AG09319 (cell line): ENCODE results near the gene SNX2.

ENCODE experiments used
- DNase-seq: peaks from one replicate; pipeline ENCODE4 v3.0.0-alpha.2; 2010; ENCODE audit warnings: low read depth; ENCODE audit errors: extremely low read depth
- CTCF ChIP-seq: IDR thresholded peaks from 2 replicates; pipeline ENCODE4 v1.5.1; 2011; ENCODE audit warnings: low read depth, mild to moderate bottlenecking, inconsistent platforms, low read length, moderate library complexity

SNX2 gene

GRCh38 chr5:122858451-122858850 is 83.6 kb downstream of the SNX2 start:
- TF ChIP-seq CTCF = no peak
- DNase-seq = no peak

DNA sequence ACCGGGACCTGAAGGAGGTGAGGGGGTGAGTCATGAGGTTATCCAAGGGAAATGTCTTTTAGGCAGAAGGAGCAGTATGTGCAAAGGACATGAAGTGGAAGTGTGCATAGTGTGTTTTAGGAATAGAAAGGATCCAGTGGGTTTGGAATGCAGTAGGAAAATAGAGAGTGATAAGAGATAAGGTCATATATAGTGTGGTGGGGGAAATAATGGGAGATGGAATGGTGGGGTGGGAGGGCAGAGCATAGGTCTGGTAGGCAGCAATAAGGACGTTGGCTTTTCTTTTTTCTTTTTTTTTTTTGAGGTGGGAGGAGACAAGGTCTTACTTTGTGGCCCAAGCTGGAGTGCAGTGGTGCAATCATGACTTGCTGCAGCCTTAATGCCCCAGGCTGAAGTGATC is 88.4 kb downstream of the SNX2 start:
- TF ChIP-seq CTCF = no peak
- DNase-seq = no peak

DNA sequence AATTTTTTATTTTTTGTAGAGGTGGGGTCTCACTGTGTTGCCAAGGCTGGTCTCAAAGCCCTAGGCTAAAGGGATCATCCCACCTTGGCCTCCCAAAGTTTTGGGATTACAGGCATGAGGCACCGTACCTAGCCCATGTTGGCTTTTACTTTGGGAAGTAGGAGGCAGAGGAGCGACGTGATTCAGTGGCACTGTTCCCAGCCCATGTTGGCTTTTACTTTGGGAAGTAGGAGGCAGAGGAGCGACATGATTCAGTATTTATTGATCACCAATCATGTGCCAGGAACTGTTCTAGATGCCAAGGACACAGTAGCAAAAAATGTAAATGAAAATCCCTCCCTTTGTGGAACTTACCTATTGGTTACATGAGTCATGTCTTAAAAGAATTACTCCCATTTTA is 88.8 kb downstream of the SNX2 start:
- no peak for DNase-seq
- no peak for TF ChIP-seq CTCF

DNA sequence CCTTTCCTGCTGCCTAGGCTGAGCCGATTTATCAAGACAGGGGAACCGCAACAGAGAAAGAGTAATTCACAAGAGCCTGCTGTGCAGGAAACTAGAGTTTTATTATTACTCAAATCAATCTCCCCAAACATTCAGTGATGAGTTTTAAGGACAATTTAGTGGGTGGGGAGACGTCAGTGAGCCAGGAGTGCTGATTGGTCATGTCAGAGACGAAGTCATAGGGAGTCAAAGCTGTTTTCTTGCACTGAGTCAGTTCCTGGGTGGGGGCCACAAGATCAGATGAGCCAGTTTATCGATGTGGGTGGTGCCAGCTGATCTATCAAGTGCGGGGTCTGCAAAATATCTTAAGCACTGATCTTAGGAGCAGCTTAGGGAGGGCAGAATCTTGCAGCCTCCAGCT is 89.5 kb downstream of the SNX2 start:
- TF ChIP-seq CTCF = no peak
- no peak for DNase-seq

- TF ChIP-seq CTCF = no peak
- DNase-seq = no peak
Measured at GRCh38 chr5:122864842-122865241, 90.0 kb downstream of the SNX2 start.

GRCh38 chr5:122870219-122870856 is 95.5 kb downstream of the SNX2 start:
- DNase-seq = no peak
- TF ChIP-seq CTCF = no peak

DNA sequence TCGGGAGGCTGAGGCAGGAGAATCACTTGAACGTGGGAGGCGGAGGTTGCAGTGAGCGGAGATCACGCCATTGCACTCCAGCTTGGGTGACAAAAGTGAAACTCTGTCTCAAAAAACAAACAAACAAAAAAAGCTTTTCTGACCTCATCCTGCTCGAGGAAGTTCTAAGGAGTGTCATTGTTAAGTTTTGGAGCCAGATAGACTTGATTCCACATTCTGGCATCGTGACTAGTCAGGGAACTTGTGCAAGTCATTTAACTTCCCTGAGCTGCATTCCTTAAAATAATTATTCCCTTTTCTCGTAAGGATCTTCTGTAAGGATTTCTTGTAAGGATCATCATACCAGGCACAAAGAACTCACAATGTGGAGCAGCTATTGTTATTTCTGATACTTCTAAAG is 96.8 kb downstream of the SNX2 start:
- no peak for DNase-seq
- TF ChIP-seq CTCF = no peak
